ENCODE data around the gene PHF21A. TPM values are rescaled to one million over a fixed set of nuclear protein-coding genes. Genes with fewer than 3 reads are reported as not detected.

The PHF21A gene
- total RNA-seq, 4 donors from 2014 or later: 34.4 to 58.6 (median 47.7) TPM

DNA sequence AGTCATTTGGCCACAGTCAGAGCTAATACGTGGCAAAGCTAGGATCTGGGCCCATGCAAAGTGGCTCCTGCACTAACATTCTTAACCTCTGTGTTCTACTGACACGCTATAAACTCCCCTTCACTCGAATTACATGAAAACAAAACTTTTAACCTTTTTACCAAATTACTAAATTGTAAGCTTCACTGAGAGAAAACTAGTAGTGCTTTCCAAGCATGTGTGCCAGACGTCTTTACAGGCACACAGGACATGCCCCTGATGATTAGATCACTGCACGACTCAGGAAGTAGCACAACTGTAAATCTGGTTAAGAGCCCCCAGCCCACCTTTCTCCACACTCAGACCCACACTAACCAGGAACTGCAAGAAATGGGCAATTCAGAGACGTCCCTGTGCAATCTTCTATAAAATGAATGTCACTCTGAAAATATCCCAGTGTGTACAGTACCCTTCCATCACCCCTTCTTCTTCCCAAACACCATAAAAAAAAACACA lies 16.1 kb downstream of the PHF21A start:
- TF ChIP-seq, protein P1, sequence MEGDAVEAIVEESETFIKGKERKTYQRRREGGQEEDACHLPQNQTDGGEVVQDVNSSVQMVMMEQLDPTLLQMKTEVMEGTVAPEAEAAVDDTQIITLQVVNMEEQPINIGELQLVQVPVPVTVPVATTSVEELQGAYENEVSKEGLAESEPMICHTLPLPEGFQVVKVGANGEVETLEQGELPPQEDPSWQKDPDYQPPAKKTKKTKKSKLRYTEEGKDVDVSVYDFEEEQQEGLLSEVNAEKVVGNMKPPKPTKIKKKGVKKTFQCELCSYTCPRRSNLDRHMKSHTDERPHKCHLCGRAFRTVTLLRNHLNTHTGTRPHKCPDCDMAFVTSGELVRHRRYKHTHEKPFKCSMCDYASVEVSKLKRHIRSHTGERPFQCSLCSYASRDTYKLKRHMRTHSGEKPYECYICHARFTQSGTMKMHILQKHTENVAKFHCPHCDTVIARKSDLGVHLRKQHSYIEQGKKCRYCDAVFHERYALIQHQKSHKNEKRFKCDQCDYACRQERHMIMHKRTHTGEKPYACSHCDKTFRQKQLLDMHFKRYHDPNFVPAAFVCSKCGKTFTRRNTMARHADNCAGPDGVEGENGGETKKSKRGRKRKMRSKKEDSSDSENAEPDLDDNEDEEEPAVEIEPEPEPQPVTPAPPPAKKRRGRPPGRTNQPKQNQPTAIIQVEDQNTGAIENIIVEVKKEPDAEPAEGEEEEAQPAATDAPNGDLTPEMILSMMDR (IDR thresholded peaks at IDR 0.05; ENCODE audit: low read depth): no peak

DNA sequence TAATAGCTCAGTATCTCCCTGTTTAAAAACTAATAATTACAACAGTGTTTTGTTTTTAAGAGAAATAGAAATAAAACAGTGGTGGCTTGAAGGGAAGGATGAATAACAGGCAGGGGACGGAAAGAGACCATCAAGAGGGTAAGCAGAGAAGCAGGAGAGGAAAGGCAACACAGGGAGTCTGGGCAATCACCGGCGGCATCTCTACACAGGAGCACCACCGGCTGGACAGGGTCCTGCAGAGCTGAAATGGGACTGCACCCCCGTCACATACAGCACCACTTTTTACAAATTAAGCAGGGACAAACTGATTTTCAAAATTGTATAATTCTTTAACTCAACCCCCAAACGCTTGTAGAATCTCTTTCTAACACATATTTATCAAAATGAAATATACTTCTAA lies 18.4 kb downstream of the PHF21A start:
- TF ChIP-seq, protein P1 (IDR thresholded peaks at IDR 0.05; ENCODE audit: low read depth): no peak

DNA sequence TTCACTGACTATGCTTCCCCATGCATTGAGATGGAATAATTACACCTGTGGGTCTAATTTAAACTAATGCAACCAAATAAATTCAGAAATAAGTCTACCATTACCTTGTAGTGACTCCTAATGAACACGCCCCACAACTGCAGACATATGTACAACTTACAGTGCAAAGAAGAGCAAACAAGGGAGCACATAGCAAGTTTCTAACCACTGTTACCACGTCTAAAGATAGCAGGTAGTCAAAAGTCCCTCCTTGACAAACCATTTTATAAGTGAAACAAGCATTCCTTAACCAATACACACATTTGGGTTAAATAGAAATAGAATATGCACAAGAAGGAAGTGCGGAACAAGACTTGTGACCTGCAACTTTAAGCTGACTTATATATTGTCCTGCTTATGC lies 20.6 kb downstream of the PHF21A start:
- TF ChIP-seq, protein P1 (IDR thresholded peaks at IDR 0.05; ENCODE audit: low read depth): no peak

DNA sequence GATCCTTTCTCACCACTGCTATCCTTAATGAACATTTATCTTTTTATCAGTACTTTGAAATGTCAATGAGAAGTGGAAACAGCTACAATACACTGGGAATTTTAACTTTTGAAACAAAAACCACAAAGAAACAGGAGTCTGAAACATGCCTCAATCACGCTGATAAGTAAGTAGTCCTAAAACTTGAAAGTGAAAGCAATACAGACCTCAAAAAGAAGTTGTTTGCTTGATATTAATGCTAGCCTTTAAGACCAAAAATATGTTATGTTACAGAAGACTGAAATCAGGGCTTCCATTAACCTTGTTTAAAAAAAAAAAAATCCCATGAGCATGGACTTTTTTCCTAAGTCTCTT lies 21.3 kb downstream of the PHF21A start:
- TF ChIP-seq, protein P1 (IDR thresholded peaks at IDR 0.05; ENCODE audit: low read depth): no peak

DNA sequence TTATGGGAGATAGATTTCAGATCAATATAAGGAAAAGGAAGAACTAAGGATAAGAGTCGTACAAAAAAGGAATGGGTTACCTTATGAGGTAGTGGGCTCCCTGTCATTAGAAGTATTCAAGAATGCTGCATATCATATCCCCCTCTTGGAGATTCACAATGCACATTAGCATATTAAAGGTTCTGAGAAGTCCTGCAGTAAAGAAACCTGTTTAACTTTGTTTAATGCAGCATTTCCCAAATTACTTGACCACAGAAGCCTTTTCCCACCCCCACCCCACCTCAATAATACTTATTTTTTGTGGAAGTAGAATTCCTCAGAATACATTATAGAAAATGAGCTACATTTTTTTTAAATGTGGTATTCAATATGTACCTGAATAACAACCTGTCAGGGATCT lies 30.9 kb downstream of the PHF21A start:
- TF ChIP-seq, protein P1 (IDR thresholded peaks at IDR 0.05; ENCODE audit: low read depth): no peak

DNA sequence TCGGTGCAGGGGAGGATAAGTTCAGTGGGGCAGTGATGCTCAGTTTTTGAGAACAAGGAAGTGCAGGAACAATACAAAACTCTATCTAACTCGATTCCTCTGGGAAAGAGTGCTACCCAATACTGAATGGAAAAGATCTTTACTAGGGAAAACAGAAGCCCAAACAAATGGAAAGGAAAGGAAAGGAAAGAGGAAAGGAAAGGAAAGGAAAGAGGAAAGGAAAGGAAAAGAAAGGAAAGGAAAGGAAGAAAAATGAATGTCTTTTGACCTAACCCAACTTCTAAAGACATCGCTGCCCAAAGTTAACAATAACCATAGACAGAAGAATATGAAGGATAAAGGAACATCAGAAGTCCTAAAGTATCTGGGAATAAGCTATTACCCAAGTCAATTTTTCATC lies 41.6 kb downstream of the PHF21A start:
- TF ChIP-seq, protein P1 (IDR thresholded peaks at IDR 0.05; ENCODE audit: low read depth): no peak

DNA sequence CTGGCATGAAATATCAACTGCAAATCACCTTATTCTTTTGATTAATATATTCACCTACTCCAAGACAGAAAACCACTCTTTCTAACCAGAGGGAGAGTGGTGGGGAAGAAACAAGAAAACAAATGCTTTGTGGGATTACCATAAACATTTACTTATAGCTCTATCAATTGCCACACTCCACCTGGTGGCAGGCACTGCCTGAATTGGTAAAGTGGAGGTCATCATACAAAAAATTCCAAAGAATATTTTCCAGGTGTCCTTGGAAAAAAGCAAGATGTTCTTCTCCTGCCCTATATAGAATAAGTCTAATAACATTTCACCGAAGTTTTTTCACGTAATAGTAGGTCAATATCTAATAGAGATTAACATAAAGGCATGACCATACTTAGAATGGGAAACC lies 45.3 kb downstream of the PHF21A start:
- TF ChIP-seq, protein P1 (IDR thresholded peaks at IDR 0.05; ENCODE audit: low read depth): no peak
